B cell (primary cell): ENCODE data around the gene IRAK1. TPM values are rescaled to one million over a fixed set of nuclear protein-coding genes. Genes with fewer than 3 reads are reported as not detected.

Source experiments
- ATAC-seq: fragments of 200-7000 bp; cut with Tn5 transposase; one replicate; pipeline ENCODE4 v1.10.0; 2021; ENCODE audit warnings: low read depth, mild to moderate bottlenecking, moderate number of reproducible peaks, moderate library complexity
- CTCF ChIA-PET: fragments of 350-600 bp; sonication (Branson Sonifier 250); formaldehyde crosslinking; loops from one replicate; lab custom pipeline; 2021; ENCODE audit warnings: antibody characterized with exemption, inconsistent platforms; lab: Charles Lee
- POLR2A ChIA-PET: fragments of 350-600 bp; sonication (Branson Sonifier 250); formaldehyde crosslinking; loops from one replicate; lab custom pipeline; 2021; ENCODE audit warnings: antibody characterized with exemption; lab: Charles Lee
- DNase-seq: peaks from one replicate; pipeline ENCODE4 v3.0.0; 2013
- H2AFZ ChIP-seq: 2 replicates; pipeline ENCODE4 v1.6.1; 2012; ENCODE audit warnings: mild to moderate bottlenecking, low read depth, low read length; ENCODE audit not compliant: insufficient read depth, poor library complexity, severe bottlenecking
- H3K27ac ChIP-seq, 2 donors: 1 replicate in 1 of 2; 2 replicates in 1 of 2; pipeline ENCODE4 v1.5.1; 2012 to 2013; ENCODE audit warnings: low read length in 2 of 2, mild to moderate bottlenecking in 2 of 2, moderate library complexity in 1 of 2
- H3K27me3 ChIP-seq, 4 experiments: fragments of 200-600 bp in 1 of 4; sonication (generic) in 1 of 4; replicated peaks in 1 of 4; 1 replicate in 2 of 4; 2 replicates in 2 of 4; pipeline versions ENCODE4 v1.6.1 to v1.7.0; 2013 to 2016; ENCODE audit warnings: low read length in 3 of 4, mild to moderate bottlenecking in 2 of 4, mixed read lengths in 1 of 4, moderate library complexity in 1 of 4; ENCODE audit not compliant: insufficient read depth in 4 of 4, control insufficient read depth in 3 of 4; ENCODE audit errors: control extremely low read depth in 1 of 4
- H3K36me3 ChIP-seq, 2 experiments: replicated peaks in 1 of 2; 1 replicate in 1 of 2; 2 replicates in 1 of 2; pipeline versions ENCODE4 v1.6.1 to v1.7.1; 2013; ENCODE audit warnings: low read length in 1 of 2; ENCODE audit not compliant: insufficient read depth in 2 of 2, control insufficient read depth in 1 of 2; ENCODE audit errors: control extremely low read depth in 1 of 2, extremely low read depth in 1 of 2
- H3K4me1 ChIP-seq, 2 donors: fragments of 200-600 bp in 1 of 2; sonication (generic) in 1 of 2; 1 replicate in 1 of 2; 2 replicates in 1 of 2; pipeline versions ENCODE4 v1.5.1 to v1.6.1; 2013 to 2017; ENCODE audit warnings: low read length in 2 of 2; ENCODE audit not compliant: control insufficient read depth in 2 of 2, insufficient read depth in 2 of 2
- H3K4me2 ChIP-seq: replicated peaks from 2 replicates; pipeline ENCODE3; 2012; ENCODE audit warnings: mild to moderate bottlenecking, low read depth, low read length; ENCODE audit not compliant: poor library complexity, severe bottlenecking
- H3K4me3 ChIP-seq, 5 experiments: fragments of 200-600 bp in 1 of 5; sonication (generic) in 1 of 5; 1 replicate in 3 of 5; 2 replicates in 2 of 5; pipeline versions ENCODE4 v1.5.1 to v1.7.0; 2011 to 2016; ENCODE audit warnings: low read length in 4 of 5, mild to moderate bottlenecking in 4 of 5, low read depth in 2 of 5, control low read depth in 1 of 5, moderate library complexity in 1 of 5; ENCODE audit not compliant: insufficient read depth in 1 of 5; ENCODE audit errors: control extremely low read depth in 1 of 5, extremely low read depth in 1 of 5
- H3K79me2 ChIP-seq: fragments of 200-600 bp; sonication (generic); one replicate; pipeline ENCODE4 v1.6.0; 2016; ENCODE audit warnings: low read length; ENCODE audit not compliant: control insufficient read depth, insufficient read depth
- H3K9ac ChIP-seq: fragments of 200-600 bp; sonication (generic); 2 replicates; pipeline ENCODE4 v1.6.1; 2017; ENCODE audit warnings: mild to moderate bottlenecking, low read length, moderate library complexity
- H3K9me3 ChIP-seq, 3 donors: one replicate each; pipeline versions ENCODE4 v1.6.1 to v1.7.1; 2013; ENCODE audit warnings: low read length in 2 of 3; ENCODE audit not compliant: control insufficient read depth in 2 of 3, insufficient read depth in 1 of 3; ENCODE audit errors: control extremely low read depth in 1 of 3
- H4K20me1 ChIP-seq: 2 replicates; pipeline ENCODE4 v1.6.0; 2012; ENCODE audit warnings: mild to moderate bottlenecking, low read length; ENCODE audit not compliant: insufficient read depth, control insufficient read depth, poor library complexity, severe bottlenecking
- H3K27ac Mint-ChIP-seq: one replicate; pipeline ENCODE4 v1.8.0; 2021; ENCODE audit warnings: mixed read lengths
- H3K27me3 Mint-ChIP-seq: one replicate; pipeline ENCODE4 v1.8.0; 2021; ENCODE audit warnings: mixed read lengths
- H3K4me1 Mint-ChIP-seq: one replicate; pipeline ENCODE4 v1.8.0; 2021; ENCODE audit warnings: mixed read lengths
- H3K4me3 Mint-ChIP-seq: one replicate; pipeline ENCODE4 v1.8.0; 2021; ENCODE audit warnings: mixed read lengths
- H3K9me3 Mint-ChIP-seq: one replicate; pipeline ENCODE4 v1.8.0; 2022; ENCODE audit warnings: mixed read lengths; ENCODE audit not compliant: insufficient read depth
- CTCF ChIP-seq: fragments of 200-600 bp; IDR thresholded peaks from one replicate; pipeline ENCODE4 v1.8.0; 2022; ENCODE audit warnings: antibody characterized with exemption, mild to moderate bottlenecking
- EZH2 ChIP-seq: IDR thresholded peaks from 2 replicates; pipeline ENCODE4 v1.6.1; 2012; ENCODE audit warnings: borderline replicate concordance, low read depth, mild to moderate bottlenecking, moderate library complexity, low read length; ENCODE audit not compliant: insufficient read depth, poor library complexity, severe bottlenecking
- WGBS: methylation state at CpG from one replicate; pipeline ENCODE4 v1.1.5; 2013; ENCODE audit warnings: missing lambda C conversion rate; ENCODE audit not compliant: insufficient coverage; 5-methylcytosine and 5-hydroxymethylcytosine counted together
- intact Hi-C: fragments of 100-400 bp; cut with micrococcal nuclease; formaldehyde crosslinking; loops from one replicate; pipeline ENCODE4 v1.10.0; 2022
- polyA minus RNA-seq: library from RNA; depleted of rRNA, polyadenylated mRNA; stranded (reverse); fragments of >200 nt; gene quantifications from 2 replicates; pipeline ENCODE4 v1.2.3, GENCODE V29; 2012
- polyA plus RNA-seq: library from polyadenylated mRNA; depleted of rRNA; stranded (reverse); fragments of >200 nt; gene quantifications from 2 replicates; pipeline ENCODE4 v1.2.3, GENCODE V29; 2012
- total RNA-seq, 2 donors: library from RNA; stranded (reverse); fragments of 120-200 nt in 1 of 2; gene quantifications; 1 replicate in 1 of 2; 2 replicates in 1 of 2; pipeline versions ENCODE4 v1.2.3 to v1.2.4, GENCODE V29; 2013 to 2022

The IRAK1 gene
- total RNA-seq (112 and 121 TPM in 2 replicates), polyA plus RNA-seq (96.9 and 118 TPM in 2 replicates), polyA minus RNA-seq (83.3 and 108 TPM in 2 replicates)
- 77.9 TPM for total RNA-seq (2013)

- CTCF ChIA-PET: interaction anchor here (0.6 to 3.9 kb wide), 7 partner anchors 17 to 117 kb away, joined by 3 to 21 read pairs (median 3); no protein-coding TSS in a partner anchor
- no peaks in the 10 kb centered on the region for H3K27me3 Mint-ChIP-seq
- peaks cover 24% of the 10 kb centered on the region for H3K79me2 ChIP-seq
- H3K27me3 ChIP-seq: no peaks in the 10 kb centered on the region
- H3K27ac Mint-ChIP-seq: peak within 1 kb of the TSS; percentile 91
- no peaks in the 10 kb centered on the region for H3K9me3 ChIP-seq
- TF ChIP-seq EZH2 (no peak), CTCF (no peak)
- peak within 1 kb of the TSS; percentile 89 for H3K4me2 ChIP-seq
- H3K9me3 Mint-ChIP-seq: no peaks in the 10 kb centered on the region
- ATAC-seq (peak; percentile 82), DNase-seq (peak; percentile 74)
- peaks cover 0 to 30% of the 10 kb centered on the region in 2 experiments for H3K36me3 ChIP-seq
- H3K4me1 ChIP-seq: peaks cover 6 to 21% of the 10 kb centered on the region in 2 donors
- intact Hi-C loops: loop anchor here (2.0 kb wide), 1 partner anchor 47 kb away; the partner anchor contains the start of gene TMEM187
- H3K4me3 Mint-ChIP-seq: peak within 1 kb of the TSS; percentile 88
- no peaks in the 10 kb centered on the region for H4K20me1 ChIP-seq
- H3K9ac ChIP-seq: peak within 1 kb of the TSS; percentile 70
- POLR2A ChIA-PET: interaction anchor here (0.6 to 1.5 kb wide), 5 partner anchors 12 to 93 kb away, joined by 3 to 11 read pairs (median 4); partner anchors contain the start of gene HCFC1
- H3K4me3 ChIP-seq: peak within 1 kb of the TSS in 4 of 5 experiments; percentile 55 to 67 (median 64)
- peak within 1 kb of the TSS; percentile 64 for H2AFZ ChIP-seq
- H3K4me1 Mint-ChIP-seq: peaks cover 18% of the 10 kb centered on the region
- peak within 1 kb of the TSS; percentile 50 to 74 for H3K27ac ChIP-seq
- under 1% methylated on average over 97 of the region's 99 CpGs for WGBS
These were observed at the start of gene IRAK1 for GRCh38 chrX:154019633-154020528. Gene IRAK1 (minus strand): TSS chrX:154019902. CDS start chrX:154019812, 90 bp downstream.
